PC-3 (cell line): Measurements from ENCODE around the gene LTA. TPM values are rescaled to one million over a fixed set of nuclear protein-coding genes. Genes with fewer than 3 reads are reported as not detected.

Experiments used
- ATAC-seq: fragments of 200-7000 bp; cut with Tn5 transposase; 2 replicates; pipeline ENCODE4 v1.9.1; 2020; ENCODE audit warnings: mild to moderate bottlenecking, moderate library complexity
- BruUV-seq: library from RNA; stranded (reverse); fragments of 400-500 nt; replicated peaks from 2 replicates; lab custom pipeline; 2021; lab: Mats Ljungman, UMichigan
- CTCF ChIA-PET: fragments of 300-600 bp; sonication (Branson Sonifier 250); formaldehyde crosslinking; loops from one replicate; lab custom pipeline; 2022; ENCODE audit warnings: antibody characterized with exemption; lab: Charles Lee
- POLR2A ChIA-PET: fragments of 300-600 bp; sonication (Branson Sonifier 250); formaldehyde crosslinking; loops from one replicate; lab custom pipeline; 2022; ENCODE audit warnings: antibody characterized with exemption; ENCODE audit not compliant: unreplicated experiment; lab: Charles Lee
- DNase-seq: peaks from one replicate; pipeline ENCODE4 v3.0.0-alpha.2; 2015
- H2AFZ ChIP-seq: fragments of 300-600 bp; sonication (generic); 2 replicates; pipeline ENCODE4 v1.6.0; 2016; ENCODE audit warnings: antibody characterized with exemption, low read length
- H3F3A ChIP-seq: fragments of 300-600 bp; sonication (generic); one replicate; pipeline ENCODE4 v1.6.0; 2017; ENCODE audit warnings: antibody characterized with exemption, low read length, control low read depth, mild to moderate bottlenecking; ENCODE audit not compliant: unreplicated experiment
- H3K27ac ChIP-seq: fragments of 300-600 bp; sonication (generic); 2 replicates; pipeline ENCODE4 v1.5.1; 2016; ENCODE audit warnings: mild to moderate bottlenecking, low read length
- H3K27me3 ChIP-seq: fragments of 300-600 bp; sonication (generic); 2 replicates; pipeline ENCODE4 v1.6.1; 2016; ENCODE audit warnings: low read length, mixed read lengths
- H3K36me3 ChIP-seq: fragments of 300-600 bp; sonication (generic); 2 replicates; pipeline ENCODE4 v1.6.1; 2016; ENCODE audit warnings: low read depth, mixed run types, low read length, mixed read lengths
- H3K4me1 ChIP-seq: fragments of 300-600 bp; sonication (generic); 2 replicates; pipeline ENCODE4 v1.5.1; 2016; ENCODE audit warnings: low read length; ENCODE audit not compliant: insufficient read depth
- H3K4me2 ChIP-seq: fragments of 300-600 bp; sonication (generic); 2 replicates; pipeline ENCODE4 v1.6.0; 2016; ENCODE audit warnings: low read length
- H3K4me3 ChIP-seq: fragments of 300-600 bp; sonication (generic); 2 replicates; pipeline ENCODE4 v1.5.1; 2016; ENCODE audit warnings: mild to moderate bottlenecking, low read length, mixed read lengths
- H3K79me2 ChIP-seq: fragments of 300-600 bp; sonication (generic); 2 replicates; pipeline ENCODE4 v1.6.1; 2017; ENCODE audit warnings: low read length, mixed read lengths
- H3K9ac ChIP-seq: fragments of 300-600 bp; sonication (generic); 2 replicates; pipeline ENCODE4 v1.6.0; 2016; ENCODE audit warnings: mild to moderate bottlenecking, low read length
- H3K9me2 ChIP-seq: fragments of 300-600 bp; sonication (generic); replicated peaks from 2 replicates; pipeline ENCODE4 v1.6.1; 2016; ENCODE audit warnings: mixed run types, low read length, mixed read lengths
- H3K9me3 ChIP-seq: fragments of 300-600 bp; sonication (generic); 2 replicates; pipeline ENCODE4 v1.6.1; 2016; ENCODE audit warnings: low read length, mixed read lengths
- H4K20me1 ChIP-seq: fragments of 300-600 bp; sonication (generic); 2 replicates; pipeline ENCODE4 v1.6.1; 2016; ENCODE audit warnings: low read length, mixed read lengths
- CTCF ChIP-seq: fragments of 300-600 bp; sonication (generic); conservative IDR thresholded peaks from 2 replicates; pipeline ENCODE4 v1.5.1; 2017; ENCODE audit warnings: antibody characterized with exemption, low read depth, mild to moderate bottlenecking, low read length
- EZH2 ChIP-seq: fragments of 300-600 bp; sonication (generic); IDR thresholded peaks from one replicate; pipeline ENCODE4 v1.6.1; 2017; ENCODE audit warnings: antibody characterized with exemption, mild to moderate bottlenecking, low read length; ENCODE audit not compliant: unreplicated experiment
- EZH2phosphoT487 ChIP-seq: fragments of 300-600 bp; sonication (generic); IDR thresholded peaks from 2 replicates; pipeline ENCODE4 v1.6.1; 2018; ENCODE audit warnings: mild to moderate bottlenecking, antibody characterized with exemption, low read length, borderline replicate concordance
- intact Hi-C: fragments of 100-400 bp; cut with micrococcal nuclease; formaldehyde crosslinking; loops from 2 replicates; pipeline ENCODE4 v1.9.0; 2023
- total RNA-seq: library from RNA; depleted of rRNA; stranded (reverse); fragments of >200 nt; gene quantifications from 2 replicates; pipeline ENCODE4 v1.2.3, GENCODE V29; 2014

LTA gene
- total RNA-seq, 1 experiment from 2014 or later: not detected

DNA sequence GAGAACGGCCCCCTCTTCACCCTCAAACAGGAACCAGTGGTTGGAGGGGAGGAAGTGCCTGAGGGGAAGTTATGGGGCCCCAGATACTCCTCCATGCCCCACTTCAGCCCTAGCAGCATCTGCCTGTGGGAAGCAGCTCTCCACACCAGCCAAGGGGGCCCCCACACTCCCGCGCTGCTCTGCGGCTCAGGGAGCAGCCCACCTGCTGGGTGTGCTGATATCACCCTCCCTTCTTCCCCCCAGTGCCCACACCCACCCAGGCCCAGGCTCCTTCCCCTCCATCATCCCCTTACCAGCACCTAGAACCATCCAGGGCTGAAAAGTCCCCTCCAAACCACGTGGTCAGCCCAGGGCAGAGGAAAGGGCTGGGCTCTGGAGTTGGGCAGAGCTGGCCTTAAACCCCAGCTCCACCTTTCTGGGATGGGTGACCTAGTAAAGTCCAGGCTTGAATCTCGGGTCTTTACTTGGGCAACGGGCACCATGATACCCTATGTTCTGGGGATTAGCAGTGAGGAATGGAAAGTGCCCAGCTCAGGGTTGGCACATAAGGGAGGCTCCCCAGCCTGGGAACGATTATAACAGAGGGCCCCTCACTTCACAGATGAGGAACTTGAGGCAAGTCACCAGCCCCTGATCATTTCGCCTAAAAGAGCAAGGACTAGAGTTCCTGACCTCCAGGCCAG, 14.7 kb downstream of the LTA start:
- no TSS peak for BruUV-seq
- ATAC-seq: no peak

DNA sequence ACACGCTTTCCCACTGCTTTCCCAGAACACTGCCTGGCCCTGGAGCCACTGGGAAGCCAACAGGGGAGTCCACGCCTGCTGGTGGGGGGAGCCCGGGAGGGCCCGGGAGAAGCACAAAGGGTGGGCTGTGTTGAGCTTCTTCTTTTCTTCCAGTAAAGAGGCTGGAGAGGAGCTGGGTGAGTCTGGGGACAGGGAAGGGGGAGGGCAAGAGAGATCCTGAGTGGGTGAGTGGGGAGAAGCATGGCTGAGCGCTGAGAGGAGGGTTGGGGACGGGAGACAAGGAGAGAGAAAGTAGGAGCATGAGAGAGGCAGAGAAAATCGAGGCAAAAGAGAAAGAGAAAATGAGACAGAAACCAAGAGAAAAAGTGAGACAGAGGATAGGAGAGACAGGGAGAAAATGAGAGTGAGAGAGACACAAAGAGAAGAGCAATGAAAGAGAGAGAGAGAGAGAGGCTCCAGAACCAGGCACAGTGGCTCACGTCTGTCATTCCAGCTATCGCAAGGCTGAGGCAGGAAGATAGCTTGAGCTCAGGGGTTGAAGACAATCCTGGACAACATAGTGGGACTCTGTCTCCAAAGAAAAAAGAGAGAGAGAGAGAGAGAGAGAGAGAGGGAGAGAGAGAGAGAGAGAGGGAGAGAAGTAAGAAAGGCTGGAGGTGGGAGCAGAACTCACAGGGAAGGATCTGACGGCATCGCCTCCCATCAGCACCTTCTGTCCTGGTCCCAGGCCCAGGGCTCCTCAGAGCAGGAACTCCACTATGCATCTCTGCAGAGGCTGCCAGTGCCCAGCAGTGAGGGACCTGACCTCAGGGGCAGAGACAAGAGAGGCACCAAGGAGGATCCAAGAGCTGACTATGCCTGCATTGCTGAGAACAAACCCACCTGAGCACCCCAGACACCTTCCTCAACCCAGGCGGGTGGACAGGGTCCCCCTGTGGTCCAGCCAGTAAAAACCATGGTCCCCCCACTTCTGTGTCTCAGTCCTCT, 16.0 kb downstream of the LTA start:
- no peak overlapping the region for H3K9ac ChIP-seq
- ATAC-seq (no peak), DNase-seq (no peak)
- no peaks in the 10 kb centered on the region for H3F3A ChIP-seq
- TF ChIP-seq EZH2phosphoT487: no peak
- TF ChIP-seq EZH2: no peak
- TF ChIP-seq CTCF: no peak
- H3K79me2 ChIP-seq: no peaks in the 10 kb centered on the region
- H3K27ac ChIP-seq: no peak overlapping the region
- no TSS peak for BruUV-seq
- ChIA-PET POLR2A (no interaction called here), CTCF (no interaction called here)
- H3K4me2 ChIP-seq: no peak overlapping the region
- H3K9me3 ChIP-seq: no peaks in the 10 kb centered on the region
- H3K27me3 ChIP-seq: no peaks in the 10 kb centered on the region
- H3K9me2 ChIP-seq: no peaks in the 10 kb centered on the region
- H3K36me3 ChIP-seq: no peaks in the 10 kb centered on the region
- H4K20me1 ChIP-seq: no peaks in the 10 kb centered on the region
- intact Hi-C loops: no loop called here
- H3K4me3 ChIP-seq: no peak overlapping the region
- H3K4me1 ChIP-seq: no peaks in the 10 kb centered on the region
- H2AFZ ChIP-seq: no peak overlapping the region

More for the DNA sequence above, 14.7 kb downstream of the LTA start:
- ChIA-PET POLR2A (no interaction called here), CTCF (no interaction called here)
- no peak overlapping the region for H3K4me3 ChIP-seq
- no peak for DNase-seq
- H2AFZ ChIP-seq: no peak overlapping the region
- no peak overlapping the region for H3K4me2 ChIP-seq
- no peak overlapping the region for H3K27ac ChIP-seq
- H3K36me3 ChIP-seq: no peaks in the 10 kb centered on the region
- H3K79me2 ChIP-seq: no peaks in the 10 kb centered on the region
- no peaks in the 10 kb centered on the region for H3K9me2 ChIP-seq
- no peaks in the 10 kb centered on the region for H3K27me3 ChIP-seq
- TF ChIP-seq EZH2phosphoT487 (no peak), CTCF (no peak), EZH2 (no peak)
- no peak overlapping the region for H3K9ac ChIP-seq
- no peaks in the 10 kb centered on the region; the same call in 1 of the 2 replicates for H3K4me1 ChIP-seq
- no peaks in the 10 kb centered on the region for H4K20me1 ChIP-seq
- intact Hi-C loops: no loop called here
- H3K9me3 ChIP-seq: no peaks in the 10 kb centered on the region
- H3F3A ChIP-seq: no peaks in the 10 kb centered on the region
